ENCODE data around the gene CCDC85C. TPM values are rescaled to one million over a fixed set of nuclear protein-coding genes. Genes with fewer than 3 reads are reported as not detected.
A peak's percentile ranks its signal among the peaks of the same experiment; 100 is the strongest.

The CCDC85C gene
- total and polyA plus RNA-seq, 10 of the 15 experiments (the other 5 are each of a cell fraction or from before 2014, with no cell fraction given) = 0.03 to 3.6 (median 1.1) TPM

GRCh38 chr14:99550387-99550992 lies 53.5 kb downstream of the CCDC85C start:
- TF ChIP-seq PAX5 (IDR thresholded peaks at IDR 0.05; ENCODE audit: borderline replicate concordance, low read depth, low read length) (peak; percentile 28; the same call in 1 of the 2 replicates), MEF2B (IDR thresholded peaks at IDR 0.05; ENCODE audit: partially characterized antibody, poor library complexity, severe bottlenecking) (no peak), ATF2 (IDR thresholded peaks at IDR 0.05; ENCODE audit: low read length) (no peak), YBX1 (IDR thresholded peaks at IDR 0.05) (no peak)
- 39% methylated on average over 11 of the region's 11 CpGs for WGBS (ENCODE audit: insufficient coverage, insufficient replicate concordance, low lambda C conversion rate, missing lambda C conversion rate)
- FAIRE-seq = no peak

DNA sequence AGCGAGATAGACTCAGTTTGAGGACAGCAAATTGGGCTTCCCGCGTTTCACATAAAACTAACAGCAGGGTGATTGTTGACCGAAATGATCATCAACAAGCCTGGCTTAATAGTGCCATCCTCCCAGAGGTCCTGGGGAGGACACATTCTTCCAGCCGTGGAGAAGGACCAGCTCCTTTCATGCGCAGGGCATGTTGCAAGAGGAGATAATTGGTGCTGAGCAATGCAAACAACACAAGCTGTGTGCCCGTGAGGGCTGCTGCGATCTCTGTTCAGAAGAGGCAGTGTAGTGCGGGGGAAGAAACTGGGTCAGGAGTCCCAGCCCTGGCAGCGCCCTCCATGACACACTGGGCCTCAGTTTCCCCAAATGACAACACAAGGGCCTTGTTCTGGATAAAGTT lies 54.3 kb downstream of the CCDC85C start:
- ChIA-PET SMC1A (ENCODE audit: uncharacterized antibody, unreplicated experiment) (no interaction called here), RAD21 (ENCODE audit: unreplicated experiment) (interaction anchor here (0.6 kb wide), 1 partner anchor 52 kb away, joined by 5 read pairs; no protein-coding TSS in a partner anchor), CTCF (no interaction called here), POLR2A (no interaction called here)
- Histone ChIP-seq H3K9me3 (replicated peaks; ENCODE audit: control insufficient read depth, insufficient read depth, low read length) (no peaks in the 10 kb centered on the region), H3K36me3 (ENCODE audit: control insufficient read depth in 2 of 2, insufficient read depth in 2 of 2, low read length in 1 of 2) (no peaks in the 10 kb centered on the region), H2AFZ (ENCODE audit: control insufficient read depth, low read depth, low read length) (no peak overlapping the region), H3K27ac (ENCODE audit: control insufficient read depth, insufficient read depth) (no peak overlapping the region), H3K4me1 (ENCODE audit: control insufficient read depth, insufficient read depth, low read length) (0 out of 2 replicates have a peak, but pooled peaks cover 2% of the 10 kb centered on the region), H3K9ac (ENCODE audit: control insufficient read depth, insufficient read depth, low read length) (no peak overlapping the region), H3K27me3 (replicated peaks in 1 of 2; ENCODE audit: control insufficient read depth in 2 of 2, insufficient read depth in 2 of 2, low read length in 1 of 2) (no peaks in the 10 kb centered on the region), H3K79me2 (ENCODE audit: control insufficient read depth, insufficient read depth, low read length) (no peaks in the 10 kb centered on the region), H4K20me1 (ENCODE audit: control insufficient read depth, insufficient read depth) (no peaks in the 10 kb centered on the region), H3K4me2 (ENCODE audit: control insufficient read depth, insufficient read depth) (no peak overlapping the region), H3K4me3 (no peak overlapping the region)
- intact Hi-C loops (cut with micrococcal nuclease; ENCODE audit: unreplicated experiment) (no loop called here), in situ Hi-C loops (cut with MboI) (no loop called here)
- no peak for FAIRE-seq
- DNase-seq (ENCODE audit: low read depth, low spot score) = no peak
- 42% methylated on average over 10 of the region's 10 CpGs for WGBS (ENCODE audit: insufficient coverage, insufficient replicate concordance, low lambda C conversion rate, missing lambda C conversion rate)
- ATAC-seq = no peak
- BruUV-seq (replicated peaks) = no TSS peak
- TF ChIP-seq EZH2 (IDR thresholded peaks at IDR 0.05; ENCODE audit: borderline replicate concordance, control insufficient read depth, low read depth, low read length) (no peak), GATAD2B (conservative IDR thresholded peaks at IDR 0.05; ENCODE audit: low read depth) (no peak), CEBPZ (IDR thresholded peaks at IDR 0.05; ENCODE audit: low read depth, low read length) (no peak), MYC (IDR thresholded peaks at IDR 0.05; ENCODE audit: insufficient read depth, insufficient read length, insufficient replicate concordance, low read length, severe bottlenecking) (no peak), BRCA1 (IDR thresholded peaks at IDR 0.05; ENCODE audit: low read depth, low read length) (no peak), NBN (IDR thresholded peaks at IDR 0.05) (no peak), SUPT20H (IDR thresholded peaks at IDR 0.05; ENCODE audit: borderline replicate concordance, control insufficient read depth, low read depth, low read length) (no peak)

More at GRCh38 chr14:99550387-99550992, 53.5 kb downstream of the CCDC85C start:
- H3K9me3 ChIP-seq (replicated peaks; ENCODE audit: control insufficient read depth, insufficient read depth, low read length) = no peaks in the 10 kb centered on the region
- ChIA-PET CTCF (no interaction called here), SMC1A (ENCODE audit: uncharacterized antibody, unreplicated experiment) (no interaction called here), POLR2A (no interaction called here), RAD21 (ENCODE audit: unreplicated experiment) (no interaction called here)
- H3K4me3 ChIP-seq = no peak overlapping the region
- no peaks in the 10 kb centered on the region for H4K20me1 ChIP-seq (ENCODE audit: control insufficient read depth, insufficient read depth)
- no peak overlapping the region for H3K27ac ChIP-seq (ENCODE audit: control insufficient read depth, insufficient read depth)
- no TSS peak for BruUV-seq (replicated peaks)
- H2AFZ ChIP-seq (ENCODE audit: control insufficient read depth, low read depth, low read length) = no peak overlapping the region
- 0 out of 2 replicates have a peak, but pooled peaks cover 2% of the 10 kb centered on the region for H3K4me1 ChIP-seq (ENCODE audit: control insufficient read depth, insufficient read depth, low read length)
- no peaks in the 10 kb centered on the region for H3K79me2 ChIP-seq (ENCODE audit: control insufficient read depth, insufficient read depth, low read length)
- no peaks in the 10 kb centered on the region for H3K36me3 ChIP-seq (ENCODE audit: control insufficient read depth in 2 of 2, insufficient read depth in 2 of 2, low read length in 1 of 2)
- H3K4me2 ChIP-seq (ENCODE audit: control insufficient read depth, insufficient read depth) = no peak overlapping the region
- intact Hi-C loops (cut with micrococcal nuclease; ENCODE audit: unreplicated experiment) (no loop called here), in situ Hi-C loops (cut with MboI) (no loop called here)
- DNase-seq (ENCODE audit: low read depth, low spot score) (no peak), ATAC-seq (0 out of 3 replicates have a peak, but pooled peaks have one; percentile 21)
- no peak overlapping the region for H3K9ac ChIP-seq (ENCODE audit: control insufficient read depth, insufficient read depth, low read length)
- H3K27me3 ChIP-seq (replicated peaks in 1 of 2; ENCODE audit: control insufficient read depth in 2 of 2, insufficient read depth in 2 of 2, low read length in 1 of 2) = no peaks in the 10 kb centered on the region

All from GM12878 (cell line).